Measurements from ENCODE around the gene RAB5B. TPM values are rescaled to one million over a fixed set of nuclear protein-coding genes. Genes with fewer than 3 reads are reported as not detected.

The RAB5B gene
- total and polyA plus RNA-seq, 2 donors from 2014 or later, result 72.5 to 112 TPM

- no peak for FAIRE-seq
- H3K27ac ChIP-seq (ENCODE audit: low read depth in 2 of 2, low read length in 2 of 2), result no peak overlapping the region
Measured at GRCh38 chr12:55955344-55955743, 18.5 kb upstream of the RAB5B start.

DNA sequence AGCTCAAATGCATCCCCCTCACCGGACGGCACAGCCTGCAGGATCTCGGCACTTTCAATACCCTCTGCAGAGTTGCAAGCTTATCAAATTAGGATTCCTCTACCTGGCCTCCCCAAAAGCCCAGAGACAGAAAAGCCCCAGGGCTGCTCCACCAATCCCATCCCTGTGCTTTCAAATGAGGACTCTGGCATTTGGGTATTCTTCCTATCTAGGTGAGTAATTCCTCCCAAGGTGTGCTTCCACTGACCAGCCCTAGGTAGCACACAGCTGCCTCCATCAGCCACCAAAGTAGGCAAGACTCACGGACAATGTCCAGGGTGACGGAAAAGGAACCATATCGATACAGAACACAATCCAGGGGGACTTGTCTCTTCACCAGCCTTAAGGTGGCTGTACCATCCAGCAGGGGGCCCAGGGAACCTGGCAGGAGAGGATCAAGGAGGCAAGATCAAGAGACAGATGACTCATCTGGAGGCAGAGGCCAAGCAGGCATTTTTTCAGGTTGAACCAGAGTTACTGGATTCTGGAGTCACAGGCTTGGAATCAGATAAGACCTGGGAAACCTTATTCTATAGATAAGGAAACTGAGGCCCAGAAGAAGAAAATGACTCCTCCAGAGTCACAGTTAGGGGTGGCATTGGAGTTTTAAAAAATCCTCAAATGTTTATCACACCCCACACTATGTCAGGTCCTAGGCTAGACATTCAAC, 17.9 kb upstream of the RAB5B start:
- H3K27me3 ChIP-seq (ENCODE audit: control insufficient read depth, insufficient read depth, low read length), result no peaks in the 10 kb centered on the region
- no peak overlapping the region for H3K27ac ChIP-seq (ENCODE audit: low read depth in 2 of 2, low read length in 2 of 2)
- no peaks in the 10 kb centered on the region for H3K9me3 ChIP-seq (ENCODE audit: control insufficient read depth in 2 of 3, insufficient read depth in 1 of 3, low read length in 3 of 3)
- intact Hi-C loops (cut with DNase I), result no loop called here
- DNase-seq (no peak), FAIRE-seq (no peak)
- H3K36me3 ChIP-seq (ENCODE audit: control insufficient read depth in 2 of 3, insufficient read depth in 3 of 3, low read length in 3 of 3), result no peaks in the 10 kb centered on the region
- no peak overlapping the region for H3K9ac ChIP-seq (ENCODE audit: low read length in 3 of 3)
- H3K4me3 ChIP-seq (ENCODE audit: low read length in 3 of 3), result no peak overlapping the region
- no peak for TF ChIP-seq CTCF (IDR thresholded peaks at IDR 0.05; ENCODE audit: borderline replicate concordance, extremely low read depth, insufficient read depth)
- no peaks in the 10 kb centered on the region for H3K4me1 ChIP-seq (ENCODE audit: control insufficient read depth in 2 of 3, insufficient read depth in 2 of 3, low read depth in 1 of 3, low read length in 3 of 3)

More at GRCh38 chr12:55955344-55955743, 18.5 kb upstream of the RAB5B start:
- H3K36me3 ChIP-seq (ENCODE audit: control insufficient read depth in 2 of 3, insufficient read depth in 3 of 3, low read length in 3 of 3), result no peaks in the 10 kb centered on the region
- H3K27me3 ChIP-seq (ENCODE audit: control insufficient read depth, insufficient read depth, low read length), result no peaks in the 10 kb centered on the region
- H3K9me3 ChIP-seq (ENCODE audit: control insufficient read depth in 2 of 3, insufficient read depth in 1 of 3, low read length in 3 of 3), result no peaks in the 10 kb centered on the region
- TF ChIP-seq CTCF (IDR thresholded peaks at IDR 0.05; ENCODE audit: borderline replicate concordance, extremely low read depth, insufficient read depth), result no peak
- H3K9ac ChIP-seq (ENCODE audit: low read length in 3 of 3), result no peak overlapping the region
- H3K4me3 ChIP-seq (ENCODE audit: low read length in 3 of 3), result no peak overlapping the region
- intact Hi-C loops (cut with DNase I), result no loop called here
- no peak for DNase-seq
- no peaks in the 10 kb centered on the region for H3K4me1 ChIP-seq (ENCODE audit: control insufficient read depth in 2 of 3, insufficient read depth in 2 of 3, low read depth in 1 of 3, low read length in 3 of 3)

- DNase-seq (no peak), FAIRE-seq (no peak)
- intact Hi-C loops (cut with DNase I), result no loop called here
- H3K27ac ChIP-seq (ENCODE audit: low read depth in 2 of 2, low read length in 2 of 2), result no peak overlapping the region
- H3K4me1 ChIP-seq (ENCODE audit: control insufficient read depth in 2 of 3, insufficient read depth in 2 of 3, low read depth in 1 of 3, low read length in 3 of 3), result no peaks in the 10 kb centered on the region
- no peaks in the 10 kb centered on the region for H3K9me3 ChIP-seq (ENCODE audit: control insufficient read depth in 2 of 3, insufficient read depth in 1 of 3, low read length in 3 of 3)
- no peak overlapping the region for H3K4me3 ChIP-seq (ENCODE audit: low read length in 3 of 3)
- H3K36me3 ChIP-seq (ENCODE audit: control insufficient read depth in 2 of 3, insufficient read depth in 3 of 3, low read length in 3 of 3), result no peaks in the 10 kb centered on the region
- TF ChIP-seq CTCF (IDR thresholded peaks at IDR 0.05; ENCODE audit: borderline replicate concordance, extremely low read depth, insufficient read depth), result no peak
- H3K9ac ChIP-seq (ENCODE audit: low read length in 3 of 3), result no peak overlapping the region
- no peaks in the 10 kb centered on the region for H3K27me3 ChIP-seq (ENCODE audit: control insufficient read depth, insufficient read depth, low read length)
Measured at GRCh38 chr12:55957106-55957859, 16.6 kb upstream of the RAB5B start.

All from kidney (tissue), 14 donors.